ENCODE data around the gene ROGDI. TPM values are rescaled to one million over a fixed set of nuclear protein-coding genes. Genes with fewer than 3 reads are reported as not detected.
A peak's percentile ranks its signal among the peaks of the same experiment; 100 is the strongest.

Gene ROGDI
- total and polyA plus RNA-seq, 2 of the 13 experiments (the other 11 are each of a cell fraction or from before 2014, with no cell fraction given): 19.2 to 42.1 TPM

DNA sequence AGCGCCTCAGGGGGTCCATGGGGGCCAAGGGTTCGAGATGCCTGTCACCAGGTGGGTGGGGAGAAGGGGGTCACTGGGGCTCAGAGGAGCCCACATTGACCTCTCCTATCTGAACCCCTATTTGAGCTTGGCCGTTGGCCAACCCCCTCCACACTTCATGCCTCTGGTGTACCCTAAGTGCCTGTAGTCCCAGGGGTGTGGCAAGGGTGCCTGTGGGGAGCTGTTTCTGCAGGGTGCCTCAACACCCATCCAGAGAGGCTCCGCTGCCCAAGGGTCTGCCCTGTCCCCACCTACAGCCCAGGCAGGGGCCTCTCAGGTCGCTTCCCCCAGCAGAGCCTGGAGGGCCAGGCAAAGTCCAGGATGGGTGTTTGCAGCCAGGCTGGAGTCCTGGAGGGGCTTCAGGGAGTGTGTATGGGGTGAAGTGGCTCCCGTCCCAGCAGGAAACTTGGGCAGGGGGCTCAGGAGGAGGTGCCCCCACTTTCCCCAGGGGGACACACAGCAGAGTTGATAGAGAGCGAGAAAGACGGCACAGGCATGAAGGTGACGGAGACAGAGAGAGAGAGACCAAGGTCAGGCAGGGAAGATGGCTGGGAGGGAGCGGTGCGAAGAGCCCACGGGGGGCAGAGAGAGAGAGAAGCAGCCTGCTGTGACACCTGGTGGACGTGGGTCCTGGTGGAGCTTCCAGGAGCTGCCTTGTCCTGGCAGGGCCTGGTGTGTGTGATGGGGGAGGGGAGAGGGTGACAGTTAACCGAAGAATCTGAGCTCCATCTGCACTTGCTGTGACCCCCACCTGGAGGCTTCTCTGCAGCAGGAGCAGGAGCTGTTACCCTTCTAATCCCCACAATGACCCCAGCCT is 14.6 kb downstream of the ROGDI start, which contains the start of gene SEPTIN12 (continued):
- TF ChIP-seq, protein P1, sequence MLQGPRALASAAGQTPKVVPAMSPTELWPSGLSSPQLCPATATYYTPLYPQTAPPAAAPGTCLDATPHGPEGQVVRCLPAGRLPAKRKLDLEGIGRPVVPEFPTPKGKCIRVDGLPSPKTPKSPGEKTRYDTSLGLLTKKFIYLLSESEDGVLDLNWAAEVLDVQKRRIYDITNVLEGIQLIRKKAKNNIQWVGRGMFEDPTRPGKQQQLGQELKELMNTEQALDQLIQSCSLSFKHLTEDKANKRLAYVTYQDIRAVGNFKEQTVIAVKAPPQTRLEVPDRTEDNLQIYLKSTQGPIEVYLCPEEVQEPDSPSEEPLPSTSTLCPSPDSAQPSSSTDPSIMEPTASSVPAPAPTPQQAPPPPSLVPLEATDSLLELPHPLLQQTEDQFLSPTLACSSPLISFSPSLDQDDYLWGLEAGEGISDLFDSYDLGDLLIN (CRISPR knock-in tag; IDR thresholded peaks at IDR 0.05; ENCODE audit: borderline replicate concordance): no peak
- TF ChIP-seq NPAS2 (CRISPR knock-in tag; IDR thresholded peaks at IDR 0.05; ENCODE audit: borderline replicate concordance) (no peak), YEATS4 (CRISPR knock-in tag; IDR thresholded peaks at IDR 0.05; ENCODE audit: borderline replicate concordance) (no peak), LCORL (IDR thresholded peaks at IDR 0.05) (no peak), LCORL (CRISPR knock-in tag; IDR thresholded peaks at IDR 0.05) (0 out of 2 replicates have a peak, but pooled peaks have one; percentile 11), TEAD2 (CRISPR knock-in tag; IDR thresholded peaks at IDR 0.05) (no peak), TFAP4 (IDR thresholded peaks at IDR 0.05; ENCODE audit: borderline replicate concordance, low read depth) (no peak), REPIN1 (CRISPR knock-in tag; IDR thresholded peaks at IDR 0.05; ENCODE audit: borderline replicate concordance, low read depth) (no peak), ZMYM4 (CRISPR knock-in tag; IDR thresholded peaks at IDR 0.05) (no peak), ZNF768 (CRISPR knock-in tag; IDR thresholded peaks at IDR 0.05) (peak; percentile 21; the same call in 1 of the 2 replicates), ZNF567 (CRISPR knock-in tag; IDR thresholded peaks at IDR 0.05; ENCODE audit: borderline replicate concordance) (no peak), ZNF460 (CRISPR knock-in tag; IDR thresholded peaks at IDR 0.05; ENCODE audit: borderline replicate concordance) (no peak), TP53 (CRISPR knock-in tag; conservative IDR thresholded peaks at IDR 0.05) (no peak), ZC3H4 (CRISPR knock-in tag; IDR thresholded peaks at IDR 0.05; ENCODE audit: borderline replicate concordance) (no peak), ZNF629 (CRISPR knock-in tag; conservative IDR thresholded peaks at IDR 0.05) (no peak), HMGXB4 (CRISPR knock-in tag; IDR thresholded peaks at IDR 0.05; ENCODE audit: borderline replicate concordance in 1 of 2, low read depth in 1 of 2) (no peak), TERF1 (CRISPR knock-in tag; IDR thresholded peaks at IDR 0.05) (no peak), SMYD3 (CRISPR knock-in tag; IDR thresholded peaks at IDR 0.05) (no peak), ZBTB7A (CRISPR knock-in tag; IDR thresholded peaks at IDR 0.05) (peak; percentile 73; the same call in 1 of the 2 replicates)
- TF ChIP-seq, protein P2, sequence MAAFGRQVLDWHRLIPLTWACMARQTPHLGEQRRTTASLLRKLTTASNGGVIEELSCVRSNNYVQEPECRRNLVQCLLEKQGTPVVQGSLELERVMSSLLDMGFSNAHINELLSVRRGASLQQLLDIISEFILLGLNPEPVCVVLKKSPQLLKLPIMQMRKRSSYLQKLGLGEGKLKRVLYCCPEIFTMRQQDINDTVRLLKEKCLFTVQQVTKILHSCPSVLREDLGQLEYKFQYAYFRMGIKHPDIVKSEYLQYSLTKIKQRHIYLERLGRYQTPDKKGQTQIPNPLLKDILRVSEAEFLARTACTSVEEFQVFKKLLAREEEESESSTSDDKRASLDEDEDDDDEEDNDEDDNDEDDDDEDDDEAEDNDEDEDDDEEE (CRISPR knock-in tag; IDR thresholded peaks at IDR 0.05): 0 out of 2 replicates have a peak, but pooled peaks have one; percentile 37
- TF ChIP-seq, protein P3, sequence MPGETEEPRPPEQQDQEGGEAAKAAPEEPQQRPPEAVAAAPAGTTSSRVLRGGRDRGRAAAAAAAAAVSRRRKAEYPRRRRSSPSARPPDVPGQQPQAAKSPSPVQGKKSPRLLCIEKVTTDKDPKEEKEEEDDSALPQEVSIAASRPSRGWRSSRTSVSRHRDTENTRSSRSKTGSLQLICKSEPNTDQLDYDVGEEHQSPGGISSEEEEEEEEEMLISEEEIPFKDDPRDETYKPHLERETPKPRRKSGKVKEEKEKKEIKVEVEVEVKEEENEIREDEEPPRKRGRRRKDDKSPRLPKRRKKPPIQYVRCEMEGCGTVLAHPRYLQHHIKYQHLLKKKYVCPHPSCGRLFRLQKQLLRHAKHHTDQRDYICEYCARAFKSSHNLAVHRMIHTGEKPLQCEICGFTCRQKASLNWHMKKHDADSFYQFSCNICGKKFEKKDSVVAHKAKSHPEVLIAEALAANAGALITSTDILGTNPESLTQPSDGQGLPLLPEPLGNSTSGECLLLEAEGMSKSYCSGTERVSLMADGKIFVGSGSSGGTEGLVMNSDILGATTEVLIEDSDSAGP (CRISPR knock-in tag; IDR thresholded peaks at IDR 0.05; ENCODE audit: borderline replicate concordance): peak; percentile 22; the same call in 1 of the 2 replicates
